ENCODE data around the gene SRSF12.

GRCh38 chr6:89146718-89147700 is 29.1 kb upstream of the SRSF12 start:
- TF ChIP-seq EZH2phosphoT487 (conservative IDR thresholded peaks at IDR 0.05; ENCODE audit: low read length) (no peak), CTCF (IDR thresholded peaks at IDR 0.05; ENCODE audit: insufficient read depth, low read length, poor library complexity, severe bottlenecking) (no peak)

Data from SU-DHL-6 (cell line).